Glutamatergic neuron (in vitro differentiated cells): Measurements from ENCODE around the gene FADD. TPM values are rescaled to one million over a fixed set of nuclear protein-coding genes. Genes with fewer than 3 reads are reported as not detected.
"Not testable (repeated sequence)": the region's sequence is repeated elsewhere in the genome, so short reads cannot be mapped to it uniquely, and the experiment has no call there.

Experiments
- DNase-seq: peaks from one replicate; pipeline ENCODE4 v3.0.0; 2022
- H3K27ac Mint-ChIP-seq: one replicate; pipeline ENCODE4 v1.8.0; 2020; ENCODE audit warnings: mild to moderate bottlenecking, mixed read lengths, inconsistent platforms; ENCODE audit not compliant: unreplicated experiment
- H3K27me3 Mint-ChIP-seq: one replicate; pipeline ENCODE4 v1.8.0; 2020; ENCODE audit warnings: mild to moderate bottlenecking, moderate library complexity, mixed read lengths, inconsistent platforms; ENCODE audit not compliant: unreplicated experiment
- H3K36me3 Mint-ChIP-seq: one replicate; pipeline ENCODE4 v1.8.0; 2020; ENCODE audit warnings: mild to moderate bottlenecking, mixed read lengths, inconsistent platforms; ENCODE audit not compliant: unreplicated experiment
- H3K4me1 Mint-ChIP-seq: one replicate; pipeline ENCODE4 v1.8.0; 2020; ENCODE audit warnings: mild to moderate bottlenecking, low read depth, mixed read lengths, inconsistent platforms; ENCODE audit not compliant: unreplicated experiment
- H3K4me3 Mint-ChIP-seq: one replicate; pipeline ENCODE4 v1.8.0; 2020; ENCODE audit warnings: mild to moderate bottlenecking, mixed read lengths, inconsistent platforms; ENCODE audit not compliant: unreplicated experiment
- H3K9me3 Mint-ChIP-seq: one replicate; pipeline ENCODE4 v1.8.0; 2020; ENCODE audit warnings: mild to moderate bottlenecking, moderate library complexity, mixed read lengths, inconsistent platforms; ENCODE audit not compliant: unreplicated experiment
- CTCF ChIP-seq: fragments of 200-600 bp; sonication (generic); IDR thresholded peaks from one replicate; pipeline ENCODE4 v1.5.0; 2021; ENCODE audit not compliant: partially characterized antibody, unreplicated experiment
- total RNA-seq: library from RNA; stranded (reverse); fragmentation: NEBNext Ultra II Directional; extraction: Animal tissue kit (Norgen Biotek cat#: 25700); gene quantifications from one replicate; pipeline ENCODE4 v1.2.1, GENCODE V29; 2021; ENCODE audit not compliant: unreplicated experiment

Gene FADD
- total RNA-seq, 1 donor from 2014 or later = 23.1 TPM

- TF ChIP-seq CTCF = no peak
- Mint-ChIP-seq H3K27me3 (peaks cover 10% of the 10 kb centered on the region), H3K36me3 (peaks cover 3% of the 10 kb centered on the region), H3K9me3 (peaks cover 8% of the 10 kb centered on the region), H3K27ac (no peak overlapping the region), H3K4me3 (no peak overlapping the region), H3K4me1 (peaks cover 9% of the 10 kb centered on the region)
- DNase-seq = no peak
These were observed 4.5 kb downstream of the FADD start for GRCh38 chr11:70207531-70208131.

DNA sequence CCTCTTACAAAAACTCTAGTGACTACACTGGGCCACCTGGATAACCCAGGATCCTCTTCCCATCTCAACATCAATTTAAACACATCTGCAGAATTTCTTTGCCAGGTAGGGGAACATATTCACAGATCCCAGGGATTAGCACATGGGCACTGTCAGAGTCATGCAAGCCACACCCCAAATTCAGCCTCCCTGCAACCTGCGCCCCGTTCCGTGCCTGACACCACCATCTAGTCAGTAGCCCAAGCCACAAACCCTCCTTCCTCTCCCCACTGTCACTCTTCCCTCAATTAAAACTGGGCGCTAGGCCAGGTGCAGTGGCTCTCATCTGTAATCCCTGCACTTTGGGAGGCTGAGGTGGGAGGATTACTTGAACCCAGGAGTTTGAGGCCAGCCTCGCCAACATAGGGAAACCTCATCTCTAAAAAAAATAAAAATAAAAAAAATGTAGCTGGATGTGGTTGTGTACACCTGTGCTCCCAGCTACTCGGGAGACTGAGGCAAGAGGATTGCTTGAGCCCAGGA, 6.4 kb downstream of the FADD start:
- no peak for TF ChIP-seq CTCF
- Mint-ChIP-seq H3K4me3 (no peak overlapping the region), H3K9me3 (peaks cover 6% of the 10 kb centered on the region), H3K27me3 (peaks cover 7% of the 10 kb centered on the region), H3K27ac (no peak overlapping the region), H3K36me3 (peaks cover 3% of the 10 kb centered on the region), H3K4me1 (peaks cover 6% of the 10 kb centered on the region)
- DNase-seq = no peak

DNA sequence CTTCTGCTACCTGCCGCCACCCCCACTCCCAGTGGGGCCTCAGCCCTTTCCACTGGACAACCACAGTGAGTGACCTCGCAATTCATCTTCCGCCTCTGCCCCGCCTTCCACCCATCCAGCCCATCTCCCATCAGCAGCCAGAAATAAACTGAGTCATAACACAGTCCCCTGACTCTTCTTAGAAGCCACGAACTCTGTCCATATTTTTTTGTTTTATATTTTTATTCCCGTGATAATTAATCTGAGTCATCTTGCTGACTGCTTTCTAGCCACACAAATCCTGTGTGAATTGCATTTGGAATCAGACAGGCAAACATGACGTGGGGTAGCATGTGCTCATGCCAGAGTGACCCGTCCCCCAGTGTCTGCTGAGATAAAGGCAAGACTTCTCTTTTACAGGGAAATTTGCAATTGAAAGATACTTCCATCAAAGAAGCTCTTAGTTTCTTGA, 7.0 kb downstream of the FADD start:
- H3K4me3 Mint-ChIP-seq = no peak overlapping the region
- no peak overlapping the region for H3K27ac Mint-ChIP-seq
- no peak for TF ChIP-seq CTCF
- H3K27me3 Mint-ChIP-seq = peaks cover 2% of the 10 kb centered on the region
- DNase-seq = no peak
- H3K9me3 Mint-ChIP-seq = peaks cover 6% of the 10 kb centered on the region
- peaks cover 4% of the 10 kb centered on the region for H3K4me1 Mint-ChIP-seq
- peaks cover 3% of the 10 kb centered on the region for H3K36me3 Mint-ChIP-seq

DNA sequence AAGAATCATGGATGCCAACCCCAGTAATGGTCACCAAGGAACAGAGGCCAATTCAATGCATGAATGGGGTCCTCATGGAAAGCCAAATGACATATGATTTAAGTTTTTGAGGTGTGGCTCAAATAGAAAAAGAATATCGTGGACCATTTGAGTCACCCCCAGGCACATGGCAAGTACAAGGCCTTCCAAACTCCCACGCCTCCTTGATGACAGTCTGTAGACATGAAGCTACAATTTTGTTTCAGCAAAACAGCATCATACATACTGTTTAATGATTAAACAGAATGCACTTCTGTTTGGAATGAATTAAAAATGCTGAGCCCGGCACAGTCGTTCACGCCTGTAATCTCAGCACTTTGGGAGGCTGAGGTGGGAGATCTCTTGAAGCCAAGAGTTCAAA, 7.4 kb downstream of the FADD start:
- Mint-ChIP-seq H3K4me3 (no peak overlapping the region), H3K9me3 (peaks cover 6% of the 10 kb centered on the region), H3K27ac (no peak overlapping the region), H3K4me1 (peaks cover 4% of the 10 kb centered on the region), H3K27me3 (peaks cover 2% of the 10 kb centered on the region), H3K36me3 (peaks cover 3% of the 10 kb centered on the region)
- no peak for DNase-seq
- no peak for TF ChIP-seq CTCF

DNA sequence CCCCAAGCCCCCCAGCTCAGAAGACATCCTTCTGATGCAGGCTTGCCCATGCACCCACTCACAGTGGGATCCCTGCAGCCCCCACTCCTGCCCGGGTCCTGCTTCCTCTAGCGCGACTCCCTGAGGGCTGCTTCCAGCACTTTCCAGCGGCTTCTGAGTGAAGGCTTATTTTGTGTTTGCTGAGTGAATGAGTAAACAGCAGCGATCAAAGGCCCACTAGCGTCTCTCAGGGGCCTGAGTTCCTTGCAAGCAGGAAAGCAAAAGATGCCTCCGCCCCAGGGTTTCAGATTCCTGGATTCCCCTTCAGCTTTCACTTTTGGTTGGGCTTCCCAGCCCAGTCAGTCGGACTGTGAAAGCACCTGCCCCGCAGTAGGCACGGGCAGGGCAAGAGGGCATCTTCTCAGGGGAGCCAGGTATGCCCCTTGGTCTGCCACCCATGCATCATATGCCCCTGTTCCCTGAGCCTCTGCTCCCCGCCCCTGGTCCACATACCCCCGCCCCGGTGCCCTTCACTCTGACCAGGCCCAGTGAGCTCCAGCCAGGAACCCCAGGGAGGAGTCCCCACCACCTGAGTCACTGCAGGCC, 9.2 kb downstream of the FADD start:
- H3K4me1 Mint-ChIP-seq = peaks cover 4% of the 10 kb centered on the region
- no peak for DNase-seq
- no peak overlapping the region for H3K27ac Mint-ChIP-seq
- no peaks in the 10 kb centered on the region for H3K36me3 Mint-ChIP-seq
- no peak overlapping the region for H3K4me3 Mint-ChIP-seq
- TF ChIP-seq CTCF = no peak
- peaks cover 2% of the 10 kb centered on the region for H3K27me3 Mint-ChIP-seq
- peaks cover 6% of the 10 kb centered on the region for H3K9me3 Mint-ChIP-seq

GRCh38 chr11:70217388-70217787, 14.3 kb downstream of the FADD start:
- DNase-seq, H3K4me3 Mint-ChIP-seq, H3K9me3 Mint-ChIP-seq, H3K27ac Mint-ChIP-seq, H3K27me3 Mint-ChIP-seq, H3K4me1 Mint-ChIP-seq, H3K36me3 Mint-ChIP-seq: not testable (repeated sequence)

GRCh38 chr11:70218076-70218475, 15.0 kb downstream of the FADD start:
- not testable (repeated sequence) for H3K27ac Mint-ChIP-seq, H3K9me3 Mint-ChIP-seq, H3K27me3 Mint-ChIP-seq, H3K4me1 Mint-ChIP-seq, H3K36me3 Mint-ChIP-seq, DNase-seq, H3K4me3 Mint-ChIP-seq
